ENCODE data around the gene EIF4A2.

The EIF4A2 gene

DNA sequence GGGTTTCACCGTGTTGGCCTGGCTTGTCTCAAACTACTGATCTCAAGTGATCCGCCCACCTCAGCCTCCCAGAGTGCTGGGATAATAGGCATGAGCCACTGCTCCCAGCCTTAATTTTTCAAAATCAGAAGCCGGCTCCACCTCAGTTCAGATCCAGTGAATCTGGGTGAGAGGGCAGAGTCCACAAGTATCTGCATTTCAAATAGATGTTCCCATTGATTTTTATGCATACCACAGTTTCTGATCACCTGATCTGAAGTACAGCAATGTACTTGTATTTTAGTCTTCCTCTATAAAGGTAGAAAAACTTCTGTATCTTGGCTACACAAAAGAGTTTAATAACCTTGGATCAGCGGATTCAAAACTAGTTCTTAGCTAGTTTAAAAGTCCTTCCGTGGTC is 4.2 kb upstream of the EIF4A2 start:
- Histone ChIP-seq H2BK15ac (ENCODE audit: low read depth, poor library complexity, severe bottlenecking) (no peak overlapping the region), H4K91ac (ENCODE audit: low read length) (no peak overlapping the region), H3K14ac (ENCODE audit: low read length in 2 of 2) (no peak overlapping the region), H3K18ac (ENCODE audit: low read depth in 1 of 2, low read length in 2 of 2) (no peak overlapping the region), H4K8ac (ENCODE audit: low read length) (no peak overlapping the region), H2AFZ (ENCODE audit: low read depth, low read length) (no peak overlapping the region), H2BK120ac (ENCODE audit: low read depth, low read length) (no peak overlapping the region), H3K4me2 (ENCODE audit: low read length, poor library complexity, severe bottlenecking) (no peak overlapping the region), H2BK12ac (ENCODE audit: low read length in 2 of 2) (no peak overlapping the region), H3K79me1 (replicated peaks; ENCODE audit: low read length, poor library complexity, severe bottlenecking) (no peaks in the 10 kb centered on the region), H3K23ac (ENCODE audit: low read length in 2 of 2) (no peak overlapping the region), H2AK5ac (ENCODE audit: low read length, severe bottlenecking) (no peak overlapping the region), H3K4me1 (ENCODE audit: control insufficient read depth, insufficient read depth, low read depth, low read length) (no peaks in the 10 kb centered on the region), H3K4me3 (ENCODE audit: insufficient read depth in 1 of 2, low read depth in 1 of 2, low read length in 2 of 2) (no peak overlapping the region), H3K9ac (ENCODE audit: low read length) (no peak overlapping the region), H3K4ac (ENCODE audit: low read depth in 1 of 2, low read length in 2 of 2) (no peak overlapping the region), H3K36me3 (ENCODE audit: control insufficient read depth in 1 of 2, insufficient read depth in 2 of 2, low read depth in 1 of 2, low read length in 2 of 2) (peaks cover 2 to 3% of the 10 kb centered on the region in 2 experiments), H3K27me3 (ENCODE audit: control insufficient read depth in 1 of 2, insufficient read depth in 1 of 2, low read length in 2 of 2) (no peaks in the 10 kb centered on the region), H3K9me3 (ENCODE audit: control insufficient read depth, low read length) (no peaks in the 10 kb centered on the region), H3K27ac (ENCODE audit: low read length, poor library complexity, severe bottlenecking) (no peak overlapping the region), H2BK5ac (ENCODE audit: low read depth, low read length, poor library complexity, severe bottlenecking) (no peak overlapping the region)
- WGBS: 100% methylated on average over 2 of the region's 5 CpGs
- DNase-seq: no peak

DNA sequence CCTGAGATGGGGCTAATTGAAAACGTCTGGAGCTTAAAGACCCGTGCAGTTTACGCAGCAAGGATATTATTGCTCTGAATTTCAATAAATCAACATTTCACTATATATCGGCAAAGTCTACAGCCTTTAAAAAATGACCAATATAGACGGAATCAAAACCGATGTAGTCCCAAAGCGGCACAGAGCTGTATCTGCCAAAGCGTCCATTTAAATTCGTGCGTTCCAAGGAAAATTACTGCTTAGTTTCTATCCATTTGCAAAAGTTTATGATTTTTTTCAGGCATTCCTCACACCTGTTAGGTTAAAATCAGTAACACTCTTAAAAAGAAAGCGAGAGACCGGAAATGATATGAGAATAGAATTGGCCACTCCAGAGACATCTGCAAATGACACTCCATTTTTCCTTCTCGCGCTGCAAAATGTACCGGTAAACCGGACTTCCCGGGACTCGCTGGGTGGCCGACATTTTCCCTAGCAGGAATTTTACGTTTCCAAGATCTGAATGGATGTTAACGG is 777 bp upstream of the EIF4A2 start:
- H3K18ac ChIP-seq (ENCODE audit: low read depth in 1 of 2, low read length in 2 of 2): peak overlapping the region; percentile 87 to 95
- H4K91ac ChIP-seq (ENCODE audit: low read length): peak overlapping the region; percentile 56
- H3K9ac ChIP-seq (ENCODE audit: low read length): peak overlapping the region; percentile 99
- peak overlapping the region; percentile 96 to 100 for H3K4me3 ChIP-seq (ENCODE audit: insufficient read depth in 1 of 2, low read depth in 1 of 2, low read length in 2 of 2)
- no peaks in the 10 kb centered on the region for H3K4me1 ChIP-seq (ENCODE audit: control insufficient read depth, insufficient read depth, low read depth, low read length)
- H3K36me3 ChIP-seq (ENCODE audit: control insufficient read depth in 1 of 2, insufficient read depth in 2 of 2, low read depth in 1 of 2, low read length in 2 of 2): peaks cover 10 to 36% of the 10 kb centered on the region in 2 experiments
- H2AK5ac ChIP-seq (ENCODE audit: low read length, severe bottlenecking): peak overlapping the region; percentile 70
- no peak overlapping the region for H3K23ac ChIP-seq (ENCODE audit: low read length in 2 of 2)
- H2BK15ac ChIP-seq (ENCODE audit: low read depth, poor library complexity, severe bottlenecking): peak overlapping the region; percentile 67
- WGBS: 2% methylated on average over 20 of the region's 21 CpGs
- DNase-seq: no peak
- no peak overlapping the region for H2BK12ac ChIP-seq (ENCODE audit: low read length in 2 of 2)
- H3K4ac ChIP-seq (ENCODE audit: low read depth in 1 of 2, low read length in 2 of 2): peak overlapping the region; percentile 71 to 87
- peak overlapping the region; percentile 61 for H2AFZ ChIP-seq (ENCODE audit: low read depth, low read length)
- H2BK120ac ChIP-seq (ENCODE audit: low read depth, low read length): no peak overlapping the region
- H3K79me1 ChIP-seq (replicated peaks; ENCODE audit: low read length, poor library complexity, severe bottlenecking): no peaks in the 10 kb centered on the region
- no peaks in the 10 kb centered on the region for H3K27me3 ChIP-seq (ENCODE audit: control insufficient read depth in 1 of 2, insufficient read depth in 1 of 2, low read length in 2 of 2)
- no peaks in the 10 kb centered on the region for H3K9me3 ChIP-seq (ENCODE audit: control insufficient read depth, low read length)
- peak overlapping the region; percentile 89 for H4K8ac ChIP-seq (ENCODE audit: low read length)
- H3K27ac ChIP-seq (ENCODE audit: low read length, poor library complexity, severe bottlenecking): peak overlapping the region; percentile 96
- peak overlapping the region; percentile 99 for H2BK5ac ChIP-seq (ENCODE audit: low read depth, low read length, poor library complexity, severe bottlenecking)
- peak overlapping the region; percentile 67 to 88 for H3K14ac ChIP-seq (ENCODE audit: low read length in 2 of 2)
- H3K4me2 ChIP-seq (ENCODE audit: low read length, poor library complexity, severe bottlenecking): peak overlapping the region; percentile 48

DNA sequence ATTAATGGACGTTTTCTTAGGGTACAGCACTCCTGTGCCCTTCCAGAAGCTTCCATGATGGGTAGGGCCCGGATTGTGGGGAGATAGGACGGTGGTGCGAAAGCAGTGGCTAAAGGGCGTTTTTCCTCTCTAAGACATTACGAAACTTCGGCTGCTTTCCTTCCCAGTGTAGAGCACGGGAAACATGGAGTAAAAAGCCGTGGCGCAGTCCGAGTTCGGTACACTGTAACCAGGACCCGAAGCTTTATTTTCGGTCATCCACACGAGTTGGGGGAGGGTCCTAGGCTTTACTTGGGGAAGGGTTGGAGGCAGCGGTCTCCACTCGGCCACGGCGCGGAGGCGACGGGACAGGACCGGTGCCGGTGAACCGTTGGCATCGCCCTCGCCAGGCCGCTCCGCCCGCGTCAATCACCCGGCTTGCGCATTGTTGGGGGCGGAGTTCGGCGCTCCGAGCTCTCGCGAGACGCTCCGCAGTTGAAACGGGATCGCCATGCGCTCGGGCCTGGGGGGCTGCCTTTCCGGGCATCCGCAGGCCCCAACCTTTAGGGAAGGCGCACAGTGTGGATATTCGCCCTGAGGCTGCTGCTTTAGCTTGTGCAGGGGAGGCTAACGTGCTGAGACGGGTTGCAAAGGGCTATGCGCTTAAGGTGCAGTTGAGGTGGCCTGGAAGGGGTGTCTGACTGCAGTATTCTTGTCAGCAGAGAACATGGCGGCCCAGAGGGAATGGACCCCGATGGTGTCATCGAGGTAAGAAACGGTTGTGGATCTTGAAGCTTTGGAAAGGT is 546 bp downstream of the EIF4A2 start:
- peak overlapping the region; percentile 99 for H3K9ac ChIP-seq (ENCODE audit: low read length)
- peak overlapping the region; percentile 96 to 100 for H3K4me3 ChIP-seq (ENCODE audit: insufficient read depth in 1 of 2, low read depth in 1 of 2, low read length in 2 of 2)
- H3K79me1 ChIP-seq (replicated peaks; ENCODE audit: low read length, poor library complexity, severe bottlenecking): no peaks in the 10 kb centered on the region
- H3K4ac ChIP-seq (ENCODE audit: low read depth in 1 of 2, low read length in 2 of 2): peak overlapping the region; percentile 92 to 99
- peak overlapping the region; percentile 76 for H2AK5ac ChIP-seq (ENCODE audit: low read length, severe bottlenecking)
- H3K27ac ChIP-seq (ENCODE audit: low read length, poor library complexity, severe bottlenecking): peak overlapping the region; percentile 100
- peak overlapping the region; percentile 65 to 93 for H3K23ac ChIP-seq (ENCODE audit: low read length in 2 of 2)
- H4K91ac ChIP-seq (ENCODE audit: low read length): peak overlapping the region; percentile 87
- H3K27me3 ChIP-seq (ENCODE audit: control insufficient read depth in 1 of 2, insufficient read depth in 1 of 2, low read length in 2 of 2): no peaks in the 10 kb centered on the region
- H3K14ac ChIP-seq (ENCODE audit: low read length in 2 of 2): peak overlapping the region in 1 of 2 experiments; percentile 100
- peak overlapping the region in 1 of 2 experiments; percentile 54 for H2BK12ac ChIP-seq (ENCODE audit: low read length in 2 of 2)
- H3K4me1 ChIP-seq (ENCODE audit: control insufficient read depth, insufficient read depth, low read depth, low read length): no peaks in the 10 kb centered on the region
- H3K18ac ChIP-seq (ENCODE audit: low read depth in 1 of 2, low read length in 2 of 2): peak overlapping the region; percentile 97 to 98
- no peak overlapping the region for H2BK15ac ChIP-seq (ENCODE audit: low read depth, poor library complexity, severe bottlenecking)
- H4K8ac ChIP-seq (ENCODE audit: low read length): peak overlapping the region; percentile 91
- peak; percentile 82 for DNase-seq
- under 1% methylated on average over 53 of the region's 56 CpGs for WGBS
- H3K36me3 ChIP-seq (ENCODE audit: control insufficient read depth in 1 of 2, insufficient read depth in 2 of 2, low read depth in 1 of 2, low read length in 2 of 2): peaks cover 10 to 49% of the 10 kb centered on the region in 2 experiments
- no peak overlapping the region for H2AFZ ChIP-seq (ENCODE audit: low read depth, low read length)
- peak overlapping the region; percentile 82 for H3K4me2 ChIP-seq (ENCODE audit: low read length, poor library complexity, severe bottlenecking)
- no peaks in the 10 kb centered on the region for H3K9me3 ChIP-seq (ENCODE audit: control insufficient read depth, low read length)
- peak overlapping the region; percentile 2 for H2BK120ac ChIP-seq (ENCODE audit: low read depth, low read length)
- peak overlapping the region; percentile 99 for H2BK5ac ChIP-seq (ENCODE audit: low read depth, low read length, poor library complexity, severe bottlenecking)

DNA sequence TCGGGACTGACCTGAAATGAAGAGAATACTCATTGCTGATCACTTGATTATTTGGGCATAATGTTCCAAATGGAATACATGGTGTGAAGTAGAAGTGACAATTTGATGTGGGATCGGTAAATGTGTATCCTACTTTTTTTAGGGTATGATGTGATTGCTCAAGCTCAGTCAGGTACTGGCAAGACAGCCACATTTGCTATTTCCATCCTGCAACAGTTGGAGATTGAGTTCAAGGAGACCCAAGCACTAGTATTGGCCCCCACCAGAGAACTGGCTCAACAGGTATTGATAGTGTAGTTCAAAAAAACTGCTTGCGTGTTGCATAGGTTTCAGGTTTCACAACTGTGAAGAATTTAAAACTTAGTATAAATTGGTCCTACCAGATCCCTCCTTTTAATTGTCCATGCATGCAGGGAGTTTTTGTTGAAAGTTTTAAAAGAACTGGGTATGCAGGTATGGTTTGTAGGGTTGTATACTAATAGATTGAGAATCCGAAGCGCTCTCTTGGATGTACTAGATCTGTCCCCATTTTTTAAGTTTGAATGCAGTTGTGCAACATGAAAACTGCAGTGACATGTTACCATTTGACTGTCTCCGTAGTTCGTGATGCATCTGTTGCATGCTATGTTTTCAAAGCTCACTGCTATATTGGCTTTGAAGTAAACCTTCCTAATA is 1.6 kb downstream of the EIF4A2 start:
- H4K91ac ChIP-seq (ENCODE audit: low read length): no peak overlapping the region
- H3K79me1 ChIP-seq (replicated peaks; ENCODE audit: low read length, poor library complexity, severe bottlenecking): no peaks in the 10 kb centered on the region
- H3K9ac ChIP-seq (ENCODE audit: low read length): peak overlapping the region; percentile 99
- H3K14ac ChIP-seq (ENCODE audit: low read length in 2 of 2): no peak overlapping the region
- no peak overlapping the region for H3K4ac ChIP-seq (ENCODE audit: low read depth in 1 of 2, low read length in 2 of 2)
- H3K27me3 ChIP-seq (ENCODE audit: control insufficient read depth in 1 of 2, insufficient read depth in 1 of 2, low read length in 2 of 2): no peaks in the 10 kb centered on the region
- H2AK5ac ChIP-seq (ENCODE audit: low read length, severe bottlenecking): no peak overlapping the region
- H2BK12ac ChIP-seq (ENCODE audit: low read length in 2 of 2): no peak overlapping the region
- WGBS: 4% methylated on average over 7 of the region's 7 CpGs
- peak overlapping the region; percentile 82 for H3K4me2 ChIP-seq (ENCODE audit: low read length, poor library complexity, severe bottlenecking)
- no peaks in the 10 kb centered on the region for H3K9me3 ChIP-seq (ENCODE audit: control insufficient read depth, low read length)
- no peak overlapping the region for H2BK15ac ChIP-seq (ENCODE audit: low read depth, poor library complexity, severe bottlenecking)
- no peak overlapping the region for H4K8ac ChIP-seq (ENCODE audit: low read length)
- no peak overlapping the region for H2BK5ac ChIP-seq (ENCODE audit: low read depth, low read length, poor library complexity, severe bottlenecking)
- peaks cover 10 to 59% of the 10 kb centered on the region in 2 experiments for H3K36me3 ChIP-seq (ENCODE audit: control insufficient read depth in 1 of 2, insufficient read depth in 2 of 2, low read depth in 1 of 2, low read length in 2 of 2)
- H3K18ac ChIP-seq (ENCODE audit: low read depth in 1 of 2, low read length in 2 of 2): no peak overlapping the region
- no peak for DNase-seq
- H3K23ac ChIP-seq (ENCODE audit: low read length in 2 of 2): no peak overlapping the region
- H3K4me3 ChIP-seq (ENCODE audit: insufficient read depth in 1 of 2, low read depth in 1 of 2, low read length in 2 of 2): peak overlapping the region; percentile 96 to 100
- H2AFZ ChIP-seq (ENCODE audit: low read depth, low read length): no peak overlapping the region
- peak overlapping the region; percentile 8 for H3K27ac ChIP-seq (ENCODE audit: low read length, poor library complexity, severe bottlenecking)
- H3K4me1 ChIP-seq (ENCODE audit: control insufficient read depth, insufficient read depth, low read depth, low read length): no peaks in the 10 kb centered on the region
- no peak overlapping the region for H2BK120ac ChIP-seq (ENCODE audit: low read depth, low read length)

Measured in mesenchymal stem cell (in vitro differentiated cells and primary cell).